ENCODE data around the gene LRP2. TPM values are rescaled to one million over a fixed set of nuclear protein-coding genes. Genes with fewer than 3 reads are reported as not detected.

Gene LRP2
- total RNA-seq, 1 experiment from 2014 or later = not detected

DNA sequence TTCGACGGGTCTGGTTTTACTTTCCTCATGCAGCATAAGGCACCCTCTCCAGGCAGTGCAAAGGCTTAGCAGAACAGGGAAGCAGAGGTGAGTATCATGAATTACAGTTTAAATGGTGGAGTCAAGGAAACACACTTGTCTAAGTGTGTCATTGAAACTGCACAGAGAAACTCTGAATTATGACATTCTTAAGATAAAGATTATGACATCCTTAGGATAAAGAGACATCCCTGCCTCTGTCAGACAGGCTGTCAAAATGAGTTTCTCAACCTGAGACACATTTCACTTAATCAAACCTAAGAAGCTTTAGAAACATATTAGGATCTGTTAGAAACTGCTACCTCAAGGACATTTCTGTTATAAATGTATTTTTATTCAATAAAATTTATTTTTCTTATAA lies 179.8 kb downstream of the LRP2 start:
- H2AFZ ChIP-seq (ENCODE audit: low read length) = no peak overlapping the region
- no peak overlapping the region for H3K9ac ChIP-seq (ENCODE audit: low read length)
- H3K4me1 ChIP-seq (ENCODE audit: low read length) = no peaks in the 10 kb centered on the region
- no peak for DNase-seq
- H3K9me3 ChIP-seq (ENCODE audit: low read length) = no peaks in the 10 kb centered on the region
- H3K27ac ChIP-seq (ENCODE audit: low read length) = no peak overlapping the region
- no peaks in the 10 kb centered on the region for H3K36me3 ChIP-seq (ENCODE audit: insufficient read depth, low read length)
- H4K20me1 ChIP-seq (ENCODE audit: insufficient read depth, low read depth, low read length) = no peaks in the 10 kb centered on the region
- H3K4me2 ChIP-seq (ENCODE audit: low read depth, low read length, poor library complexity, severe bottlenecking) = no peak overlapping the region
- H3K27me3 ChIP-seq (ENCODE audit: low read length) = no peaks in the 10 kb centered on the region
- no peaks in the 10 kb centered on the region for H3K9me2 ChIP-seq (replicated peaks; ENCODE audit: insufficient read depth, low read length)
- H3K4me3 ChIP-seq (ENCODE audit: low read length) = no peak overlapping the region
- H3K79me2 ChIP-seq (ENCODE audit: low read length) = no peaks in the 10 kb centered on the region

DNA sequence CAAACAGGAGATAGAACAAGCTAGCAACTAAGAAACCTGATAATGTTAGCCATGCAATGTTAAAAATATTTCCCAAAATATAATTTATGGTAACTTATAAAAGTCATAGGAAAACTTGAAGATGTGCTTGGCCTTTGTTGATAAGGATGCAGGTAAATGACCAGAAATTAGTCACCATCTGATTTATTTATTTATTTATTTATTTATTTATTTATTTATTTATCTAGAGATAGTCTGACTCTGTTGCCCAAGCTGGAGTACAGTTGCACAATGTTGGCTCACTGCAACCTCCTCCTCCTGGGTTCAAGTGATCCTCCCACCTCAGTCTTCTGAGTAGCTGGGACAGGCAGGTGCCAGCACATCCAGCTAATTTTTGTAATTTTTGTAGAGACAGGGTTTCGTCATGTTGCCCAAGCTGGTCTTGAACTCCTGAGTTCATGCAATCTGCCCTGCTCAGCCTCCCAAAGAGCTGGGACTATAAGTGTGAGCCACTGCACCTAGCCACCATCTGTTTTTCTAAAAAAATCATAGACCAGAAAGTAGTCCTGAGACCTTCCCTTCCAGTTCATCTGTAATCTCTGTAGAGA lies 183.4 kb downstream of the LRP2 start:
- no peak overlapping the region for H3K27ac ChIP-seq (ENCODE audit: low read length)
- H3K9ac ChIP-seq (ENCODE audit: low read length) = no peak overlapping the region
- no peaks in the 10 kb centered on the region for H3K79me2 ChIP-seq (ENCODE audit: low read length)
- H4K20me1 ChIP-seq (ENCODE audit: insufficient read depth, low read depth, low read length) = no peaks in the 10 kb centered on the region
- no peaks in the 10 kb centered on the region for H3K27me3 ChIP-seq (ENCODE audit: low read length)
- no peaks in the 10 kb centered on the region for H3K36me3 ChIP-seq (ENCODE audit: insufficient read depth, low read length)
- H3K9me2 ChIP-seq (replicated peaks; ENCODE audit: insufficient read depth, low read length) = no peaks in the 10 kb centered on the region
- DNase-seq = no peak
- H3K4me1 ChIP-seq (ENCODE audit: low read length) = no peaks in the 10 kb centered on the region
- H3K9me3 ChIP-seq (ENCODE audit: low read length) = no peaks in the 10 kb centered on the region
- no peak overlapping the region for H3K4me2 ChIP-seq (ENCODE audit: low read depth, low read length, poor library complexity, severe bottlenecking)
- no peak overlapping the region for H3K4me3 ChIP-seq (ENCODE audit: low read length)
- H2AFZ ChIP-seq (ENCODE audit: low read length) = no peak overlapping the region

DNA sequence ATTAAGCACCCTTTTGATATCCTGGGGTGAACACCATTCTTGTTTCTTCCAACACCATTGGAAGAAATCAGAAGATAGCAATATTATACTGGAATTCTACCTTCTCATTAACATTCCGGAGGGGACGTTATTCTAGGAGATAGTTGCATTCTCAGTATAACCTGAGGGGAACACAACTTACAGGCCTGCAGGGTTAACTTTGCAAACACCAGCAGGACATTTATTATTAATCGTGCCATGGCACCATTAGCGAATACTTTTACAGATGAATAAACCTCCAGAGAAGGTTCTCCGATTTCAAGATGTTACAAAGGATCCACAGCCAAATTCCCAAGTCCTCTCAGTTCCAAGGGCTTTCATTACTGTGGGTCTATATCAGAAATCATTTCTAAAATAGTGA lies 184.0 kb downstream of the LRP2 start:
- Histone ChIP-seq H3K9me3 (ENCODE audit: low read length) (no peaks in the 10 kb centered on the region), H3K9ac (ENCODE audit: low read length) (no peak overlapping the region), H3K36me3 (ENCODE audit: insufficient read depth, low read length) (no peaks in the 10 kb centered on the region)

DNA sequence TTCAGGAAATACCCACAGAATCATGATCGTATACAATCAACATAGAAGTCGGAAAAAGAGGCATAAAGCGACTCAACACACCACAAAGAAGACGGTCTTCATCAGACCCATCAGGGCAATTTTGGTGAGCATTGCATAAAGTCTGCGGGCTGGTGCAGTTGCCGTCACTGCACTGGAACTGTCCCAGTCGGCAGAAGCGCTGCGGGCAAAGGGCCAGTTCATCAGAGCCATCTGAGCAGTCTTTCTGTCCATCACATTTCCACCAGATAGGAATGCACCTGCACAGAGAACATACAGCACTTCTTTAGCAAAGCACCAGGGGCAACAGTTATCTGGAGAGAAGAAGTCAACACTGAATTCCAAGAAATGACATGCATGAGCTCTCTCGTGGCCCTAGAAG lies 187.2 kb downstream of the LRP2 start:
- Histone ChIP-seq H3K27me3 (ENCODE audit: low read length) (no peaks in the 10 kb centered on the region), H3K9me3 (ENCODE audit: low read length) (no peaks in the 10 kb centered on the region), H3K4me1 (ENCODE audit: low read length) (no peaks in the 10 kb centered on the region), H3K9me2 (replicated peaks; ENCODE audit: insufficient read depth, low read length) (no peaks in the 10 kb centered on the region), H3K36me3 (ENCODE audit: insufficient read depth, low read length) (no peaks in the 10 kb centered on the region), H4K20me1 (ENCODE audit: insufficient read depth, low read depth, low read length) (no peaks in the 10 kb centered on the region), H3K79me2 (ENCODE audit: low read length) (no peaks in the 10 kb centered on the region), H2AFZ (ENCODE audit: low read length) (no peak overlapping the region), H3K27ac (ENCODE audit: low read length) (no peak overlapping the region), H3K4me2 (ENCODE audit: low read depth, low read length, poor library complexity, severe bottlenecking) (no peak overlapping the region), H3K9ac (ENCODE audit: low read length) (no peak overlapping the region), H3K4me3 (ENCODE audit: low read length) (no peak overlapping the region)
- no peak for DNase-seq

More for the DNA sequence above, 184.0 kb downstream of the LRP2 start:
- no peaks in the 10 kb centered on the region for H3K9me2 ChIP-seq (replicated peaks; ENCODE audit: insufficient read depth, low read length)
- H3K79me2 ChIP-seq (ENCODE audit: low read length) = no peaks in the 10 kb centered on the region
- H3K4me2 ChIP-seq (ENCODE audit: low read depth, low read length, poor library complexity, severe bottlenecking) = no peak overlapping the region
- no peak overlapping the region for H3K27ac ChIP-seq (ENCODE audit: low read length)
- H3K4me1 ChIP-seq (ENCODE audit: low read length) = no peaks in the 10 kb centered on the region
- H3K27me3 ChIP-seq (ENCODE audit: low read length) = no peaks in the 10 kb centered on the region
- no peak for DNase-seq
- no peak overlapping the region for H2AFZ ChIP-seq (ENCODE audit: low read length)
- H4K20me1 ChIP-seq (ENCODE audit: insufficient read depth, low read depth, low read length) = no peaks in the 10 kb centered on the region
- H3K4me3 ChIP-seq (ENCODE audit: low read length) = no peak overlapping the region

DNA sequence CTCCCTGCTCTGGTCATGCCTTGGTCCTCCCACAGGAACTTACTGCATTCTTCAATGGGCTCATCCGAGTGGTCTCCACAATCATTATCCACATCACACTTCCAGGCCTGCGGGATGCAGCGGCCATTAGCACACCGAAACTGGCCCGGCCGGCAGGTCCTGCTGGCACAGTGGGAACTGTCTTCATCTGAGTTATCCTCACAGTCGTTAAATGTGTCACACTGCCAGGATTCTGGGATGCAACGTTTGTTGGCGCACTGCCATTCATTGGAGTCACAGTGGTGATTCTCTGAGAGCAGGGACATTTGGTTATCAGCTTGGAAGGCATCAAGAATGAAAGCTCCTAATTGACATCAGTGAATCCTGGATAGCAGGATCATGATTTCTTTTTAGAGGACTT lies 188.5 kb downstream of the LRP2 start:
- H3K4me1 ChIP-seq (ENCODE audit: low read length) = no peaks in the 10 kb centered on the region
- H3K79me2 ChIP-seq (ENCODE audit: low read length) = no peaks in the 10 kb centered on the region
- no peak overlapping the region for H3K4me2 ChIP-seq (ENCODE audit: low read depth, low read length, poor library complexity, severe bottlenecking)
- H3K4me3 ChIP-seq (ENCODE audit: low read length) = no peak overlapping the region
- no peak overlapping the region for H3K27ac ChIP-seq (ENCODE audit: low read length)
- no peaks in the 10 kb centered on the region for H3K27me3 ChIP-seq (ENCODE audit: low read length)
- H3K9me3 ChIP-seq (ENCODE audit: low read length) = no peaks in the 10 kb centered on the region
- H3K36me3 ChIP-seq (ENCODE audit: insufficient read depth, low read length) = no peaks in the 10 kb centered on the region
- no peaks in the 10 kb centered on the region for H4K20me1 ChIP-seq (ENCODE audit: insufficient read depth, low read depth, low read length)
- H2AFZ ChIP-seq (ENCODE audit: low read length) = no peak overlapping the region
- H3K9me2 ChIP-seq (replicated peaks; ENCODE audit: insufficient read depth, low read length) = no peaks in the 10 kb centered on the region
- no peak for DNase-seq
- H3K9ac ChIP-seq (ENCODE audit: low read length) = no peak overlapping the region

DNA sequence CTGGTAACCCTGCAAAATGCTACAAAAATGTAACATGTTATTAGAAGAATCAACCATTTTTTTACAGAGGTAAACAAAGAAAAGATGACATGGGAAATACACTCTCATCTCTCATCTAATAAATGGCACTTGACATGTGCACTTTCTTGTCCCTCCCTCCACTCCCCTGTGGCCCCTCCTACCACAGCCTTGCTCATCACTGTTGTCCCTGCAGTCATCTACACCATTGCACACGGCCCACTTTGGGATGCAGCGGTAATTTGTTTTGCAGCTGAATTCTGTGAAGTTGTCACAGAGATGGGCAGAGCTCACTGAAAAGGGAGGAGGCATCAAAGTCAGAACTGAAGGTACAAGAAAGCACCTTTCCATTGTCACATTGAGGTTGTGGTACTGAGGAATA lies 189.4 kb downstream of the LRP2 start:
- H3K9me2 ChIP-seq (replicated peaks; ENCODE audit: insufficient read depth, low read length) = no peaks in the 10 kb centered on the region
- no peaks in the 10 kb centered on the region for H3K4me1 ChIP-seq (ENCODE audit: low read length)
- H3K4me2 ChIP-seq (ENCODE audit: low read depth, low read length, poor library complexity, severe bottlenecking) = no peak overlapping the region
- no peaks in the 10 kb centered on the region for H4K20me1 ChIP-seq (ENCODE audit: insufficient read depth, low read depth, low read length)
- no peak for DNase-seq
- no peak overlapping the region for H3K27ac ChIP-seq (ENCODE audit: low read length)
- H3K9ac ChIP-seq (ENCODE audit: low read length) = no peak overlapping the region
- no peaks in the 10 kb centered on the region for H3K79me2 ChIP-seq (ENCODE audit: low read length)
- H3K9me3 ChIP-seq (ENCODE audit: low read length) = no peaks in the 10 kb centered on the region
- no peaks in the 10 kb centered on the region for H3K27me3 ChIP-seq (ENCODE audit: low read length)
- H2AFZ ChIP-seq (ENCODE audit: low read length) = no peak overlapping the region
- H3K36me3 ChIP-seq (ENCODE audit: insufficient read depth, low read length) = no peaks in the 10 kb centered on the region
- no peak overlapping the region for H3K4me3 ChIP-seq (ENCODE audit: low read length)

DNA sequence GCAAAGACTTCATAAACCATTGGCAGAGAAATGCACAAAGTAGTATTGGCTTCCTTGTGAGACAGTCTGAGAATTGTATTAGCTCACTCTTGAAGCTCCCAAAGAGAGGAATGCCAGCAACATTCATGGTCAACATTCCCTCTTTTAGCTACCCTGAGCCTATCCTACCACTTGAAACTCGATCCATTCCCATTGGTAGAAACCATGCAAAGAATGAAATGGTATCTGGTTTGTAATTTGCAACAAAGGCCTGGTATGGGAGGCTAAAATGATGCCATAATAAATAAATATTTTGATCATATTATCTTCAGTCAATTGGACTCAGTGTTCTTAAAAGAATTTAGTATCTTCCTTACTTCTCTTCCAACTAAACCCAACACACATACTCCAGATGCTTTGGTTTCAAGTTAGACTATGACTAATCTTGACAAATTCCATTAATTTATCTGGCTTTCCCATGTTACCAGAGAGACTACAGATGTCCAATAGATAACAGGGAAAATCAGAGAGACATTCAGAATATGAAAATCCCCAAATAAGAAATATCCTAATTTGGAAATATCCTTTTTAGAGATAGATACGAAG lies 190.1 kb downstream of the LRP2 start:
- H3K9me2 ChIP-seq (replicated peaks; ENCODE audit: insufficient read depth, low read length) = no peaks in the 10 kb centered on the region
- H3K4me1 ChIP-seq (ENCODE audit: low read length) = no peaks in the 10 kb centered on the region
- H3K27ac ChIP-seq (ENCODE audit: low read length) = no peak overlapping the region
- no peaks in the 10 kb centered on the region for H3K36me3 ChIP-seq (ENCODE audit: insufficient read depth, low read length)
- no peaks in the 10 kb centered on the region for H4K20me1 ChIP-seq (ENCODE audit: insufficient read depth, low read depth, low read length)
- H3K4me3 ChIP-seq (ENCODE audit: low read length) = no peak overlapping the region
- H3K79me2 ChIP-seq (ENCODE audit: low read length) = no peaks in the 10 kb centered on the region
- DNase-seq = no peak
- no peaks in the 10 kb centered on the region for H3K27me3 ChIP-seq (ENCODE audit: low read length)
- no peak overlapping the region for H3K4me2 ChIP-seq (ENCODE audit: low read depth, low read length, poor library complexity, severe bottlenecking)
- no peaks in the 10 kb centered on the region for H3K9me3 ChIP-seq (ENCODE audit: low read length)
- no peak overlapping the region for H3K9ac ChIP-seq (ENCODE audit: low read length)
- no peak overlapping the region for H2AFZ ChIP-seq (ENCODE audit: low read length)

DNA sequence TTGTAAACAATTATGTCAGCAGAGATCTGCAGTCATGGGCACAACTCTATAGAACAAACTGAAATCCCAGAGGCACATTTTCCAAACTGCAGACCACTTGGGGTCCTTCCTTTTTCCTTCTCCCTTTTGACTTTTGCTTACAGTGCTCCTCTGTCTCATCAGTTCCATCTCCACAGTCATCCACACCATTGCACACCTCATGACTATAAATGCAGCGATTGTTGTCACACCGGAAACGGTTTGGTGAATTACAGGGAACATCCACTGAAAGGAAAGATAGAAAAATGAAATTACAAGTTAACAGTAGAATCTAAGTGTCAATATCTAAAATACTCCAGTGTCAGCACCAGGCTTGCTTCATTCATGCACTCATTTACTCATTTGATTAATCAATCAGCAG lies 196.5 kb downstream of the LRP2 start:
- no peak overlapping the region for H3K9ac ChIP-seq (ENCODE audit: low read length)
- no peak overlapping the region for H2AFZ ChIP-seq (ENCODE audit: low read length)
- no peaks in the 10 kb centered on the region for H3K9me3 ChIP-seq (ENCODE audit: low read length)
- H3K9me2 ChIP-seq (replicated peaks; ENCODE audit: insufficient read depth, low read length) = no peaks in the 10 kb centered on the region
- DNase-seq = no peak
- no peak overlapping the region for H3K4me3 ChIP-seq (ENCODE audit: low read length)
- no peaks in the 10 kb centered on the region for H3K79me2 ChIP-seq (ENCODE audit: low read length)
- H4K20me1 ChIP-seq (ENCODE audit: insufficient read depth, low read depth, low read length) = no peaks in the 10 kb centered on the region
- H3K4me2 ChIP-seq (ENCODE audit: low read depth, low read length, poor library complexity, severe bottlenecking) = no peak overlapping the region
- no peaks in the 10 kb centered on the region for H3K4me1 ChIP-seq (ENCODE audit: low read length)
- no peaks in the 10 kb centered on the region for H3K36me3 ChIP-seq (ENCODE audit: insufficient read depth, low read length)
- H3K27me3 ChIP-seq (ENCODE audit: low read length) = no peaks in the 10 kb centered on the region
- no peak overlapping the region for H3K27ac ChIP-seq (ENCODE audit: low read length)
